Endothelial cell of umbilical vein (primary cell): ENCODE measurements around the gene ADAM22. TPM values are rescaled to one million over a fixed set of nuclear protein-coding genes. Genes with fewer than 3 reads are reported as not detected.

Source experiments
- BruUV-seq: library from RNA; stranded (reverse); fragments of 400-500 nt; replicated peaks from 2 replicates; lab custom pipeline; 2021; lab: Mats Ljungman, UMichigan
- CTCF ChIA-PET: fragments of 300-600, 350-600 bp; sonication (Branson Sonifier 250); formaldehyde crosslinking; loops from one replicate; lab custom pipeline; 2021; ENCODE audit warnings: antibody characterized with exemption, inconsistent platforms; lab: Charles Lee
- POLR2A ChIA-PET: fragments of 300-600, 350-600 bp; sonication (Branson Sonifier 250); formaldehyde crosslinking; loops from one replicate; lab custom pipeline; 2021; ENCODE audit warnings: antibody characterized with exemption, inconsistent platforms; lab: Charles Lee
- DNase-seq: peaks from one replicate; pipeline ENCODE4 v3.0.0-alpha.2; 2011; ENCODE audit warnings: low read depth, low spot score
- FAIRE-seq: peaks from 2 replicates; lab custom pipeline; 2011; peaks lifted over from hg19 to GRCh38; lab: Jason Lieb, UNC
- H2AFZ ChIP-seq: 2 replicates; pipeline ENCODE4 v1.6.0; 2012; ENCODE audit warnings: low read depth, low read length, control low read depth, inconsistent platforms
- H3K27ac ChIP-seq: 2 replicates; pipeline ENCODE4 v1.5.1; 2011; ENCODE audit warnings: low read depth, mild to moderate bottlenecking, control low read depth, low read length, moderate library complexity; ENCODE audit not compliant: insufficient read depth
- H3K27me3 ChIP-seq, 2 experiments: 2 replicates each; pipeline versions ENCODE4 v1.6.0 to v1.6.1; 2011; ENCODE audit warnings: low read length in 2 of 2, mixed read lengths in 1 of 2; ENCODE audit not compliant: control insufficient read depth in 2 of 2, insufficient read depth in 2 of 2
- H3K36me3 ChIP-seq, 2 experiments: 2 replicates in 1 of 2; 3 replicates in 1 of 2; pipeline ENCODE4 v1.5.1; 2011; ENCODE audit warnings: low read length in 2 of 2, mild to moderate bottlenecking in 1 of 2, moderate library complexity in 1 of 2; ENCODE audit not compliant: control insufficient read depth in 2 of 2, insufficient read depth in 2 of 2; ENCODE audit errors: extremely low read depth in 1 of 2
- H3K4me1 ChIP-seq: 3 replicates; pipeline ENCODE4 v1.5.1; 2011; ENCODE audit warnings: mild to moderate bottlenecking, low read length; ENCODE audit not compliant: control insufficient read depth, insufficient read depth; ENCODE audit errors: extremely low read depth
- H3K4me2 ChIP-seq: 2 replicates; pipeline ENCODE4 v1.6.1; 2011; ENCODE audit warnings: low read length, control low read depth, mixed read lengths; ENCODE audit not compliant: insufficient read depth
- H3K4me3 ChIP-seq, 3 experiments: fragments of 200-600 bp in 1 of 3; sonication (generic), shearing (Covaris generic) in 1 of 3; replicated peaks in 1 of 3; 2 replicates each; pipeline ENCODE4 v1.5.1; 2011 to 2016; ENCODE audit warnings: control low read depth in 3 of 3, low read length in 3 of 3, mild to moderate bottlenecking in 2 of 3, inconsistent platforms in 1 of 3, low read depth in 1 of 3, moderate library complexity in 1 of 3; ENCODE audit not compliant: insufficient read depth in 1 of 3
- H3K79me2 ChIP-seq: 2 replicates; pipeline ENCODE4 v1.6.0; 2012; ENCODE audit warnings: low read length, inconsistent platforms; ENCODE audit not compliant: control insufficient read depth, insufficient read depth
- H3K9ac ChIP-seq: replicated peaks from 2 replicates; pipeline ENCODE3; 2011; ENCODE audit warnings: low read length, control low read depth; ENCODE audit not compliant: insufficient read depth; ENCODE audit errors: extremely low read depth
- H3K9me1 ChIP-seq: replicated peaks from 3 replicates; pipeline ENCODE4 v1.6.0; 2011; ENCODE audit warnings: mild to moderate bottlenecking, low read length; ENCODE audit not compliant: control insufficient read depth, insufficient read depth; ENCODE audit errors: extremely low read depth
- H3K9me3 ChIP-seq: replicated peaks from 2 replicates; pipeline ENCODE4 v1.5.1; 2012; ENCODE audit warnings: low read length, inconsistent platforms; ENCODE audit not compliant: control insufficient read depth, insufficient read depth
- H4K20me1 ChIP-seq: replicated peaks from 2 replicates; pipeline ENCODE3; 2011; ENCODE audit warnings: mild to moderate bottlenecking, low read length; ENCODE audit not compliant: control insufficient read depth, insufficient read depth; ENCODE audit errors: extremely low read depth
- EZH2 ChIP-seq: IDR thresholded peaks from 2 replicates; pipeline ENCODE4 v1.6.1; 2012; ENCODE audit warnings: borderline replicate concordance, low read depth, mild to moderate bottlenecking, moderate library complexity, low read length, inconsistent platforms; ENCODE audit not compliant: severe bottlenecking
- FOS ChIP-seq: IDR thresholded peaks from 2 replicates; pipeline ENCODE4 v1.6.1; 2011; ENCODE audit warnings: mild to moderate bottlenecking, low read length, moderate library complexity, borderline replicate concordance; ENCODE audit not compliant: insufficient read depth
- GATA2 ChIP-seq: IDR thresholded peaks from 2 replicates; pipeline ENCODE4 v1.7.0; 2011; ENCODE audit warnings: low read depth, mild to moderate bottlenecking, moderate library complexity, mixed read lengths, low read length; ENCODE audit not compliant: insufficient read length, insufficient read depth
- JUN ChIP-seq: IDR thresholded peaks from 2 replicates; pipeline ENCODE4 v1.6.1; 2011; ENCODE audit warnings: borderline replicate concordance, low read depth; ENCODE audit not compliant: insufficient read length, insufficient read depth
- MYC ChIP-seq: IDR thresholded peaks from one replicate; pipeline ENCODE4 v1.6.1; 2011; ENCODE audit warnings: mild to moderate bottlenecking, low read depth, low read length
- POLR2A ChIP-seq: IDR thresholded peaks from 2 replicates; pipeline ENCODE4 v1.6.1; 2012; ENCODE audit warnings: low read depth, mild to moderate bottlenecking, control low read depth, low read length
- POLR2AphosphoS5 ChIP-seq: IDR thresholded peaks from 2 replicates; pipeline ENCODE4 v1.6.1; 2012; ENCODE audit warnings: low read depth, mild to moderate bottlenecking, control low read depth, low read length, moderate library complexity; ENCODE audit not compliant: insufficient read depth
- dilution Hi-C: fragments of 300-500 bp; cut with MboI; formaldehyde crosslinking; loops from one replicate; pipeline ENCODE4 v1.15.0; 2019; ENCODE audit warnings: low sequenced_read_pairs; ENCODE audit not compliant: extremely low pct_ligation_motif_present
- intact Hi-C: fragments of 100-400 bp; cut with micrococcal nuclease; formaldehyde crosslinking; loops from one replicate; pipeline ENCODE4 v1.10.0; 2022
- polyA plus RNA-seq, 4 experiments: library from polyadenylated mRNA; depleted of rRNA in 3 of 4; stranded (reverse) in 3 of 4; unstranded in 1 of 4; fragments of >200 nt; gene quantifications; 2 replicates each; pipeline versions ENCODE4 v1.2.1 to v1.2.3, GENCODE V29; 2011 to 2012; ENCODE audit warnings: missing spikeins in 1 of 4
- total RNA-seq: library from RNA; stranded (reverse); gene quantifications from 2 replicates; pipeline ENCODE4 v1.2.3, GENCODE V29; 2021
- TF ChIP-seq, protein P1 (sequence below): IDR thresholded peaks from 2 replicates; pipeline ENCODE4 v1.6.1; 2011; ENCODE audit not compliant: insufficient read depth, insufficient read length
- TF ChIP-seq, protein P2 (sequence below), 2 donors: IDR thresholded peaks; 1 replicate in 1 of 2; 2 replicates in 1 of 2; pipeline ENCODE4 v1.5.1; 2011; ENCODE audit warnings: low read length in 2 of 2, mild to moderate bottlenecking in 2 of 2, moderate library complexity in 2 of 2, control low read depth in 1 of 2, inconsistent platforms in 1 of 2, low read depth in 1 of 2; ENCODE audit not compliant: insufficient read depth in 1 of 2; ENCODE audit errors: extremely low read depth in 1 of 2

The ADAM22 gene
- total and polyA plus RNA-seq, 2 donors (not counting 3 experiments of a cell fraction or from before 2014, with no cell fraction given): 0.33 to 0.53 TPM

DNA sequence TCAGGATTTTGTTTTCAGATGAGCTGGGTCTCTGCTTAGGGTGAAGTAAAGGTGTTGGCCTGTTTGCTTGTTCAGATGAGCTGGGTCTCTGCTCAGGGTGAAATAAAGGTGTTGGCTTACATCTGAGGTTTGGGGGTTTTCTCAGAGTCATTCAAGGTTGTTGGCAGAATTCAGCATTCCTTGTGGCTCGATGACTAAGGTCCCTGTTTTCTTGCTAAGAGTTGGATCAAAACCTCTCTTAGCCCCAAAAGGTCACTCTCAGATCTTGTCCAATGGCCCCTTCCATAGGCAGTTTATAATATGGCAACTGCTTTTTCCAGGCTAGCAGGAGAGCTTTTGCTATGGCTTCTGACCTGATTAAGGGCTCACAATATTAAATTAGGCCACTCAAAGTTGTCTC, 106.6 kb downstream of the ADAM22 start:
- CTCF ChIA-PET: interaction anchor here (0.9 kb wide), 1 partner anchor 32 kb away, joined by 3 read pairs; no protein-coding TSS in a partner anchor
- H3K4me1 ChIP-seq: no peaks in the 10 kb centered on the region
- dilution Hi-C loops: no loop called here

DNA sequence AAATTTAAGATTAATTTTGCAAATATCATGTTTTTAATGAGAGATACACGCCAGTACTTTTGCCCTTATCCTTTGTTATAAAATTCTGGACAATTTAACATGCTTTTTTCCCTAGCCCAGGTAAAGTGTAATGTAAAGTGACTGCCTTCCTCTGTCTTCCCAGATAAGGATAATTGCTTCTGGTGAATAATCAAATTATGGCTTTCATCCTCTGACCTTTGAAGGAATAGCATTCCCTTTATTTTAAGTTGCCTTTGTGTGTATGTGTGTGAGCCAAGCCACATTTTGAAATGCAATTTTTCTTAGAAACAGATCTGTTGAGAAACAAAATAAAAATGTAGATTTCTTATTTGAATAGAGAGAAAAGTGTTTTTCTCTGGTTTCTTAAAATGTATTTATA, 107.5 kb downstream of the ADAM22 start:
- H3K27ac ChIP-seq: no peak overlapping the region
- H3K27me3 ChIP-seq: no peaks in the 10 kb centered on the region
- no peaks in the 10 kb centered on the region for H3K79me2 ChIP-seq
- intact Hi-C loops: no loop called here
- BruUV-seq: no TSS peak
- H3K4me1 ChIP-seq: no peaks in the 10 kb centered on the region
- H3K9me3 ChIP-seq: no peaks in the 10 kb centered on the region
- no peak overlapping the region for H3K4me3 ChIP-seq
- ChIA-PET POLR2A (no interaction called here), CTCF (interaction anchor here (1.5 kb wide), 1 partner anchor 30 kb away, joined by 3 read pairs; no protein-coding TSS in a partner anchor)
- TF ChIP-seq, protein P1, sequence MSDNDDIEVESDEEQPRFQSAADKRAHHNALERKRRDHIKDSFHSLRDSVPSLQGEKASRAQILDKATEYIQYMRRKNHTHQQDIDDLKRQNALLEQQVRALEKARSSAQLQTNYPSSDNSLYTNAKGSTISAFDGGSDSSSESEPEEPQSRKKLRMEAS: no peak
- TF ChIP-seq JUN (no peak), POLR2AphosphoS5 (no peak), POLR2A (no peak), MYC (no peak), GATA2 (no peak), FOS (no peak), EZH2 (no peak)
- TF ChIP-seq, protein P2, sequence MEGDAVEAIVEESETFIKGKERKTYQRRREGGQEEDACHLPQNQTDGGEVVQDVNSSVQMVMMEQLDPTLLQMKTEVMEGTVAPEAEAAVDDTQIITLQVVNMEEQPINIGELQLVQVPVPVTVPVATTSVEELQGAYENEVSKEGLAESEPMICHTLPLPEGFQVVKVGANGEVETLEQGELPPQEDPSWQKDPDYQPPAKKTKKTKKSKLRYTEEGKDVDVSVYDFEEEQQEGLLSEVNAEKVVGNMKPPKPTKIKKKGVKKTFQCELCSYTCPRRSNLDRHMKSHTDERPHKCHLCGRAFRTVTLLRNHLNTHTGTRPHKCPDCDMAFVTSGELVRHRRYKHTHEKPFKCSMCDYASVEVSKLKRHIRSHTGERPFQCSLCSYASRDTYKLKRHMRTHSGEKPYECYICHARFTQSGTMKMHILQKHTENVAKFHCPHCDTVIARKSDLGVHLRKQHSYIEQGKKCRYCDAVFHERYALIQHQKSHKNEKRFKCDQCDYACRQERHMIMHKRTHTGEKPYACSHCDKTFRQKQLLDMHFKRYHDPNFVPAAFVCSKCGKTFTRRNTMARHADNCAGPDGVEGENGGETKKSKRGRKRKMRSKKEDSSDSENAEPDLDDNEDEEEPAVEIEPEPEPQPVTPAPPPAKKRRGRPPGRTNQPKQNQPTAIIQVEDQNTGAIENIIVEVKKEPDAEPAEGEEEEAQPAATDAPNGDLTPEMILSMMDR (IDR thresholded peaks at IDR 0.05; ENCODE audit: extremely low read depth in 1 of 2, insufficient read depth in 1 of 2, low read depth in 1 of 2, low read length in 2 of 2): no peak
- H2AFZ ChIP-seq: no peak overlapping the region
- no peak overlapping the region for H3K9ac ChIP-seq
- dilution Hi-C loops: no loop called here
- H3K4me2 ChIP-seq: no peak overlapping the region
- H3K9me1 ChIP-seq: no peaks in the 10 kb centered on the region
- DNase-seq (no peak), FAIRE-seq (no peak)
- H4K20me1 ChIP-seq: no peaks in the 10 kb centered on the region
- H3K36me3 ChIP-seq: no peaks in the 10 kb centered on the region

More for the DNA sequence above, 106.6 kb downstream of the ADAM22 start:
- H3K9ac ChIP-seq: no peak overlapping the region
- POLR2A ChIA-PET: interaction anchor here (0.6 kb wide), 1 partner anchor 252 kb away, joined by 6 read pairs; no protein-coding TSS in a partner anchor
- no peak overlapping the region for H3K27ac ChIP-seq
- H3K27me3 ChIP-seq: no peaks in the 10 kb centered on the region
- no peaks in the 10 kb centered on the region for H3K9me3 ChIP-seq
- intact Hi-C loops: no loop called here
- no peaks in the 10 kb centered on the region for H4K20me1 ChIP-seq
- no peak overlapping the region for H2AFZ ChIP-seq
- no peak overlapping the region for H3K4me3 ChIP-seq
- H3K9me1 ChIP-seq: no peaks in the 10 kb centered on the region
- H3K36me3 ChIP-seq: no peaks in the 10 kb centered on the region
- DNase-seq: no peak
- BruUV-seq: no TSS peak
- H3K79me2 ChIP-seq: no peaks in the 10 kb centered on the region
- TF ChIP-seq JUN (no peak), MYC (no peak), GATA2 (no peak), POLR2AphosphoS5 (no peak)
- H3K4me2 ChIP-seq: no peak overlapping the region
- FAIRE-seq: no peak
